Measurements from ENCODE around the gene DHX35.
A peak's percentile ranks its signal among the peaks of the same experiment; 100 is the strongest.

The DHX35 gene

GRCh38 chr20:39019027-39019426 lies 56.9 kb downstream of the DHX35 start:
- no peak for DNase-seq (ENCODE audit: low read depth in 2 of 2, low spot score in 1 of 2)

- no peak for DNase-seq (ENCODE audit: low read depth in 2 of 2, low spot score in 1 of 2)
Measured at GRCh38 chr20:39019805-39020325, 57.7 kb downstream of the DHX35 start.

GRCh38 chr20:39021748-39022147 lies 59.6 kb downstream of the DHX35 start:
- DNase-seq (ENCODE audit: low read depth in 2 of 2, low spot score in 1 of 2), result no peak

GRCh38 chr20:39025883-39026282 lies 63.7 kb downstream of the DHX35 start:
- no peak for DNase-seq (ENCODE audit: low read depth in 2 of 2, low spot score in 1 of 2)

- DNase-seq (ENCODE audit: low read depth in 2 of 2, low spot score in 1 of 2), result no peak
Measured at GRCh38 chr20:39029364-39029763, 67.2 kb downstream of the DHX35 start.

GRCh38 chr20:39032997-39033396 lies 70.9 kb downstream of the DHX35 start:
- DNase-seq (ENCODE audit: low read depth in 2 of 2, low spot score in 1 of 2), result no peak

GRCh38 chr20:39036011-39036410 lies 73.9 kb downstream of the DHX35 start:
- DNase-seq (ENCODE audit: low read depth in 2 of 2, low spot score in 1 of 2), result no peak

- DNase-seq (ENCODE audit: low read depth in 2 of 2, low spot score in 1 of 2), result no peak
Measured at GRCh38 chr20:39036851-39037250, 74.7 kb downstream of the DHX35 start.

- DNase-seq (ENCODE audit: low read depth in 2 of 2, low spot score in 1 of 2), result no peak
Measured at GRCh38 chr20:39038047-39038446, 75.9 kb downstream of the DHX35 start.

- DNase-seq (ENCODE audit: low read depth in 2 of 2, low spot score in 1 of 2), result no peak
Measured at GRCh38 chr20:39038495-39038894, 76.4 kb downstream of the DHX35 start.

GRCh38 chr20:39039261-39039660 lies 77.1 kb downstream of the DHX35 start:
- no peak for DNase-seq (ENCODE audit: low read depth in 2 of 2, low spot score in 1 of 2)

GRCh38 chr20:39040116-39040515 lies 78.0 kb downstream of the DHX35 start:
- DNase-seq (ENCODE audit: low read depth in 2 of 2, low spot score in 1 of 2), result no peak

GRCh38 chr20:39041067-39041466 lies 78.9 kb downstream of the DHX35 start:
- no peak for DNase-seq (ENCODE audit: low read depth in 2 of 2, low spot score in 1 of 2)

- DNase-seq (ENCODE audit: low read depth in 2 of 2, low spot score in 1 of 2), result no peak
Measured at GRCh38 chr20:39042279-39043150, 80.4 kb downstream of the DHX35 start.

- DNase-seq (ENCODE audit: low read depth in 2 of 2, low spot score in 1 of 2), result no peak
Measured at GRCh38 chr20:39044501-39044900, 82.4 kb downstream of the DHX35 start.

- DNase-seq (ENCODE audit: low read depth in 2 of 2, low spot score in 1 of 2), result no peak
Measured at GRCh38 chr20:39045676-39046075, 83.5 kb downstream of the DHX35 start.

- no peak for DNase-seq (ENCODE audit: low read depth in 2 of 2, low spot score in 1 of 2)
Measured at GRCh38 chr20:39047417-39047985, 85.4 kb downstream of the DHX35 start.

- DNase-seq (ENCODE audit: low read depth in 2 of 2, low spot score in 1 of 2), result peak; percentile 32 to 46
Measured at GRCh38 chr20:39048000-39048696, 86.0 kb downstream of the DHX35 start.

- DNase-seq (ENCODE audit: low read depth in 2 of 2, low spot score in 1 of 2), result no peak
Measured at GRCh38 chr20:39049148-39049547, 87.0 kb downstream of the DHX35 start.

GRCh38 chr20:39049684-39050554 lies 87.8 kb downstream of the DHX35 start:
- DNase-seq (ENCODE audit: low read depth in 2 of 2, low spot score in 1 of 2), result peak; percentile 46 to 57

- no peak for DNase-seq (ENCODE audit: low read depth in 2 of 2, low spot score in 1 of 2)
Measured at GRCh38 chr20:39050555-39050902, 88.4 kb downstream of the DHX35 start.
